HG02610 (cell line): Measurements from ENCODE around the gene LMO7.
A peak's percentile ranks its signal among the peaks of the same experiment; 100 is the strongest.

Source experiments
- ATAC-seq: cut with Tn5 transposase; IDR thresholded peaks from one replicate; pipeline ENCODE4 v1.9.1; 2021; ENCODE audit warnings: mild to moderate bottlenecking, moderate library complexity; ENCODE audit not compliant: unreplicated experiment

The LMO7 gene

GRCh38 chr13:75876142-75877050 lies 240.3 kb downstream of the LMO7 start:
- peak; percentile 82 for ATAC-seq

- ATAC-seq, result no peak
These were observed 240.9 kb downstream of the LMO7 start for GRCh38 chr13:75877071-75877470.

GRCh38 chr13:75879656-75880055 lies 243.5 kb downstream of the LMO7 start:
- no peak for ATAC-seq

- ATAC-seq, result no peak
These were observed 245.1 kb downstream of the LMO7 start for GRCh38 chr13:75881109-75881775.

GRCh38 chr13:75882261-75882660 lies 246.1 kb downstream of the LMO7 start:
- no peak for ATAC-seq

GRCh38 chr13:75889427-75889826 lies 253.3 kb downstream of the LMO7 start:
- no peak for ATAC-seq

- no peak for ATAC-seq
These were observed 259.0 kb downstream of the LMO7 start for GRCh38 chr13:75895168-75895567.

GRCh38 chr13:75896271-75896670 lies 260.1 kb downstream of the LMO7 start:
- ATAC-seq, result no peak

GRCh38 chr13:75897386-75897785 lies 261.3 kb downstream of the LMO7 start:
- ATAC-seq, result no peak

- ATAC-seq, result no peak
These were observed 265.4 kb downstream of the LMO7 start for GRCh38 chr13:75901501-75901900.

GRCh38 chr13:75902166-75903104 lies 266.3 kb downstream of the LMO7 start:
- no peak for ATAC-seq

- no peak for ATAC-seq
These were observed 267.9 kb downstream of the LMO7 start for GRCh38 chr13:75904012-75904411.

GRCh38 chr13:75906315-75906714 lies 270.2 kb downstream of the LMO7 start:
- ATAC-seq, result no peak

GRCh38 chr13:75907044-75907443 lies 270.9 kb downstream of the LMO7 start:
- ATAC-seq, result no peak

GRCh38 chr13:75908141-75908540 lies 272.0 kb downstream of the LMO7 start:
- ATAC-seq, result no peak
